ENCODE results near the gene CDK5. TPM values are rescaled to one million over a fixed set of nuclear protein-coding genes. Genes with fewer than 3 reads are reported as not detected.

CDK5 gene
- total and polyA plus RNA-seq, 9 of the 15 experiments (the other 6 are each of a cell fraction or from before 2014, with no cell fraction given) = 3.2 to 38.0 (median 27.5) TPM

DNA sequence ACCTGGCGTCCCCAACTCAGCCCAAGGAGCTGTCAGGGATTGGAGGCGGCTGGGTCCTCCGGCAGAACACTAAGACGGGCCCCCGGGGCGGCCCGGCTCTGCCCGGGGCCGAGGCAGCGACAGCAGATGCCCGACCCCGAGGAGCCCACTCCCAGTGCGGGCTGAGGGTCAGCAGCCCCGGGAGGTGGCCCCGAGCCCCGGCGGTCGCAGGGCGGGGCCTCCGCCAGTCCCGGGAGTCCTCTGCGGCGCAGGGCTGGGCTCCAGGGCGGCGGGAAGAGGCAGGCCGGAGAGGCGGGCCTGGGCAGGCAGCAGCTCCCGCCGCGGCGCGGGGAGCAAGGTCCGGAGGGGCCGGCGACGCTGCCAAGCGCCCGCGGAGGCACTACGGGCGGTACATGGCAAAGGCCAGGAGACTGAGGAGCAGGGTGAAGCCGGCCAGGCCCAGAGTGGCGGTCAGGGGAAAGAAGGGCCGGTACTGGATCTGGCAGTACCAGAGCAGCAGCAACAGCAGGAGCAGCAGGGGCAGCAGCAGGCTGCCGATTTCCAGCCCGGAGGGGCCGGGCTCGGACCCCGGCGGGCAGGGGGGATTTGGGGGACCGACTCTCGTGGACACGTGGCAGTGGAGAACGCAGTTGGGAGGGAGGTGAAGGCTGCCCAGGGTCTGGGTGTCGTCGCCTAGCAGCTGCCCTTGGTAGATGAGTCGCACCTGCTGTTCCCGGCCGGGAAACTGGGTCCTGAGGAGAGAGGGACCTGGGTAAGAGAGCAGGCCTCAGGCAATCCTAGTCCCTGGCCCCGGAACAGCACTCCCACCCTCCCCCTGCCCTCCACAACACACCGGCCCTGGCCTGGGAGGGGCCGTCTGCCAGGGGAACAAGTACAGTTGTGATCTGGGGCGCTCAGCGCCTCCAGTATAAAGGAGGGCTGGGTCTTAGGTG, 23.7 kb upstream of the CDK5 start (continued):
- TF ChIP-seq, protein P1, sequence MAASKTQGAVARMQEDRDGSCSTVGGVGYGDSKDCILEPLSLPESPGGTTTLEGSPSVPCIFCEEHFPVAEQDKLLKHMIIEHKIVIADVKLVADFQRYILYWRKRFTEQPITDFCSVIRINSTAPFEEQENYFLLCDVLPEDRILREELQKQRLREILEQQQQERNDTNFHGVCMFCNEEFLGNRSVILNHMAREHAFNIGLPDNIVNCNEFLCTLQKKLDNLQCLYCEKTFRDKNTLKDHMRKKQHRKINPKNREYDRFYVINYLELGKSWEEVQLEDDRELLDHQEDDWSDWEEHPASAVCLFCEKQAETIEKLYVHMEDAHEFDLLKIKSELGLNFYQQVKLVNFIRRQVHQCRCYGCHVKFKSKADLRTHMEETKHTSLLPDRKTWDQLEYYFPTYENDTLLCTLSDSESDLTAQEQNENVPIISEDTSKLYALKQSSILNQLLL (CRISPR knock-in tag; IDR thresholded peaks at IDR 0.05; ENCODE audit: borderline replicate concordance) = no peak
- TF ChIP-seq ZNF12 (CRISPR knock-in tag; IDR thresholded peaks at IDR 0.05) (0 out of 2 replicates have a peak, but pooled peaks have one; percentile 18), RBM15 (IDR thresholded peaks at IDR 0.05; ENCODE audit: insufficient read depth, low read length) (0 out of 2 replicates have a peak, but pooled peaks have one; percentile 66), THRAP3 (IDR thresholded peaks at IDR 0.05; ENCODE audit: borderline replicate concordance) (no peak), SAFB2 (IDR thresholded peaks at IDR 0.05; ENCODE audit: borderline replicate concordance, low read depth, low read length, severe bottlenecking) (no peak), TEAD1 (CRISPR knock-in tag; IDR thresholded peaks at IDR 0.05) (0 out of 4 replicates have a peak, but pooled peaks have one; percentile 13 to 41), FOXJ3 (CRISPR knock-in tag; IDR thresholded peaks at IDR 0.05) (no peak), CHD4 (IDR thresholded peaks at IDR 0.05; ENCODE audit: insufficient read depth, insufficient replicate concordance, low read depth, low read length, poor library complexity, severe bottlenecking) (peak; percentile 31), ZNF354B (CRISPR knock-in tag; IDR thresholded peaks at IDR 0.05) (no peak), ZNF212 (CRISPR knock-in tag; IDR thresholded peaks at IDR 0.05) (peak; percentile 14; the same call in 1 of the 2 replicates), ZBTB26 (CRISPR knock-in tag; IDR thresholded peaks at IDR 0.05) (0 out of 2 replicates have a peak, but pooled peaks have one; percentile 35), ZBTB49 (CRISPR knock-in tag; IDR thresholded peaks at IDR 0.05; ENCODE audit: borderline replicate concordance) (no peak), NONO (IDR thresholded peaks at IDR 0.05; ENCODE audit: low read depth in 2 of 2, low read length in 1 of 2) (no peak), TCF7 (IDR thresholded peaks at IDR 0.05; ENCODE audit: borderline replicate concordance) (peak; percentile 12; the same call in 1 of the 2 replicates)
- TF ChIP-seq, protein P2, sequence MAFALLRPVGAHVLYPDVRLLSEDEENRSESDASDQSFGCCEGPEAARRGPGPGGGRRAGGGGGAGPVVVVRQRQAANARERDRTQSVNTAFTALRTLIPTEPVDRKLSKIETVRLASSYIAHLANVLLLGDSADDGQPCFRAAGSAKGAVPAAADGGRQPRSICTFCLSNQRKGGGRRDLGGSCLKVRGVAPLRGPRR (CRISPR knock-in tag; IDR thresholded peaks at IDR 0.05) = peak; percentile 48; the same call in 1 of the 2 replicates

Data from K562 (cell line).